Measurements from ENCODE around the gene PARP1.

Gene PARP1

GRCh38 chr1:226371866-226372490, 35.9 kb downstream of the PARP1 start:
- no peak for DNase-seq

- no peak for DNase-seq
Observed at GRCh38 chr1:226371027-226371694, 36.7 kb downstream of the PARP1 start.

- no peak for DNase-seq
Observed at GRCh38 chr1:226370144-226370923, 37.6 kb downstream of the PARP1 start.

GRCh38 chr1:226369110-226369509, 38.8 kb downstream of the PARP1 start:
- no peak for DNase-seq

GRCh38 chr1:226366290-226366689, 41.6 kb downstream of the PARP1 start:
- DNase-seq = no peak

- DNase-seq = no peak
Observed at GRCh38 chr1:226365831-226366231, 42.1 kb downstream of the PARP1 start.

GRCh38 chr1:226364901-226365565, 42.9 kb downstream of the PARP1 start:
- no peak for DNase-seq

DNA sequence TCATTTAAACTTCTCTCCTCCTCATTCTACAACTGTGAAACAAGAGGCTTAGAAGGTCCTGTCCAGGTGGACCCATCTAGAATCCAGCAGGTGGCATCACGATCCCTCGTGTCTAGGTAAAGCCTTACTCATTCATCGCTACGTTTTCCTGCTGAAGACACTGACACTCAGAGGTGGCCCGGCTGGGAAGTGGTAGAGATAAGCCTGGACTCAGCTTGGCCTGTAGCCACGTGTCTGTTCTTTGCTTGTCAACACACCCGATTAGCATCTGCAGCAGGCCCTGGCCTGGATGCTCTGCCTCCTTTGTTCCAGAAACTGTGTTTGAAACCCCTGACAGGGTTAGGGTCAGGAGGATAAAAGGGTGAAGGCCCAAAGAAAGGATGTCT, 43.4 kb downstream of the PARP1 start:
- no peak for DNase-seq

DNA sequence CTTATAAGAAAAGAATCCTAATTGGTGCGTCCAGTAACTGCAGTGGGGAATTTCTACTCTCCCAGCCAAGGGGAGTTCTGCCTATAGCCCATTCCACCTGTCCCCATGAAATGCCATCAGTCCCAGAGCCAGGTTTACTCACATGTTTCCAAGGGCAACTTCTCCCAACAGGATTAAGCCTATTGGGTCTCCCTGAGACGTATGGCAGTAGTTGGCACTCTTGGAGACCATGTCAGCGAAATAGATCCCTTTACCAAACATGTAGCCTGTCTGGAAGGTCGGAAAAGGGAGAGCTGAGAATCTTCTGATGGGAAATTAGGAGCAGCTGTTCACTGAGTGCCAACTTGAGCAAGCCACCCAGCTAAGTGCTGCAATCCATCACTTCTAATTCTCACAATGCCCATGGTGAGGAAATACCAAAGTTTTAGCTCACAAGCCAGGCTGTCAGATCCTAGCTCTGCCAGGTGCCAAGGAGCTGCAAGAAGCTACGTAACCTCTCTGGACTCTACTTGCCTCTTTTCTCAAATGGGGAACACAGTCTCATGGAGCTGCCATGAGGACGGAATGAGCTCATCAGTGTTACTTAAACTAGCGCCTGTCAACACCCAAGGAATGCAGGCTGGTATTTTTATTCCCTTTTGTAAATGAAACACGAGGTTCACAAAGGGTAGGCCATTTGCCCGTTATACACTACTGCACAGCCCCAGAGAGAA, 43.9 kb downstream of the PARP1 start:
- DNase-seq = no peak

GRCh38 chr1:226362891-226363447, 44.9 kb downstream of the PARP1 start:
- no peak for DNase-seq

GRCh38 chr1:226362361-226362760, 45.5 kb downstream of the PARP1 start:
- DNase-seq = no peak

DNA sequence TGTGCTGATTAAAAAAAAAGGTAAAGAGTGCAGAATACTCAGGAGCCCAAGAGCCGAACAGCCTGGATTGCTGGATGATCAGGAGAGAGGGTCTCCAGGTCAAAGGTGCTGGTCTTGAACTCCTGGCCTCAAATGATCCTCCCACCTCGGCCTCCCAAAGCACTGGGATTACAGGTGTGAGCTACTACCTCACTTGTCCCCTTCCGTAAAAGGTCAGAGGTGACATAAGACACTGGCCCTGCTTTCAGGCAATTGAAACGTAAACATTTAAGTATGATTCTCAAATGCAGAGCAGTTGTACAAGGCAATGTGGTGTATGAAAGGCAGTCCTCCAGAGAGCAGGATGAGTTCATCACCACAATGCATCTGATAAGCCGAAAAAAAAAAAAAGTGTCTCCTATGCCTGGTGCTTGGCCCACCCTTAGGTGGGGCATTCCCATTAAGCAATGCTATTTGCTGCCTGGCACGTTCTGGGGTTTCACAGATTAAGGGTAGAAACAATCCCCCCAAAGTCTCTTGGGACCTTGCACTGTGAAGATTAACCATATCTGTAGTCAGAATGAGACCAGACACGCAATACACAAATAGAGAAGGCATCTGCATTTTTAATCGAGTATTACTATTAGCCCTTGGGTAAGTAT, 47.7 kb downstream of the PARP1 start:
- DNase-seq = no peak

DNA sequence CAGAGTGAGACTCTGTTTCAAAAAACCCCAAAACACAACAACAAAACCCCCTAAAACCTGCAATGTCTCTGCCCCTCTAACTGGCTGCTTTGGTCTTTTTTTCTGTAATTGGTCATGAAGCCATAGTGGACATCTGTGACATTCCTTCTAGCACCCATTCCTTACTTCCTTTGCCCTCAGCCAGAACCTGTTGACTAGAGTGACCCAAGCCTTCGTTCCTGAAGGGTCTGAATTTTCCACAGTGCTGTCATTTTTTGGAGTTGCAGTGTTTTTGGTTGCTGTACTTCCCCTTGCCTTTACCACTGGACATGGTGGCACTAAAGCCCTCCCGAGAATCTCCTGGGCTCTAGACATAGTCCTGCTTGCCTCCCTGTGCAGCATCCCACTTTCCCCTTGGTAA, 50.5 kb downstream of the PARP1 start:
- no peak for DNase-seq

GRCh38 chr1:226355669-226356551, 52.0 kb downstream of the PARP1 start:
- DNase-seq = no peak

- DNase-seq = no peak
Observed at GRCh38 chr1:226355016-226355415, 52.9 kb downstream of the PARP1 start.

DNA sequence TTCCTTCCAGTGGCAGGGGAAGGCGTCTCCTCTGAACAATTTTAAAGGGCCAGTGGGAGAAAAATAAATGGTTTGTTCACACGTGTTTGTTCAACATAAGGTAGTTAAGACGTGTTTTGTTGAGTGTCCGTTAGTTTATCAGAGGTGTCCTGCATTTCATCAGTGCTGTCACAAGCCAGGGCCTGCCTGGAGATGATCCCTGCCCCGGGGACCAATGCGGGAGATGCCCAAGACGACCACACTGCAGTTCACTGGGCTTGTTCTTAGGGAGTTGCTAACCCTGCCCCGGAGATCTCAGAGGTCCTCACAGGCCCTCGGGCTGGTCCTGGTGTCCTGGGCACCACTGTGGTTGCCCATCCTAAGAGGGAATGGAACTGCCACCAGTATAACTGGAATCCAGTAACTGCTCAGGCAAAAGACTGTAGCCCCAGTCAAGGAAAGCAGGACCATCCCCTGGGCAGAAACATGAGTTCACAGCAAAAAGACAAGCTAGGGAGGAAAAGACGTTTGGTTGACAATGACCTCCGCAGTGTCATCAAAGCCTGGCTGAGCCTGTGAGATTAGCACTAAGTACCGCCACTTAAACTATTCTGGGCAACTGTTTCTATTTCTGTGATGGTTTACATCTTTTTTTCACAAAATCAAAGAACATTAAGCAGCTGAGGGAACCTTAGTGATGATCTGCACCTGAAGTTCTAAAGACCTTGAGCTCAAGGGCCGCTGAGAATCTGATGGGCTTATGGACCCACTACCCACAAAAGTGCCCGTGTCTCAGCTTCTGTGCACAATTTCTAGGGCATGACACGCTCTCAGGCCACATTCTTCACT, 54.0 kb downstream of the PARP1 start:
- DNase-seq = no peak

- no peak for DNase-seq
Observed at GRCh38 chr1:226351709-226352108, 56.2 kb downstream of the PARP1 start.

GRCh38 chr1:226350519-226350865, 57.4 kb downstream of the PARP1 start:
- DNase-seq = no peak

DNA sequence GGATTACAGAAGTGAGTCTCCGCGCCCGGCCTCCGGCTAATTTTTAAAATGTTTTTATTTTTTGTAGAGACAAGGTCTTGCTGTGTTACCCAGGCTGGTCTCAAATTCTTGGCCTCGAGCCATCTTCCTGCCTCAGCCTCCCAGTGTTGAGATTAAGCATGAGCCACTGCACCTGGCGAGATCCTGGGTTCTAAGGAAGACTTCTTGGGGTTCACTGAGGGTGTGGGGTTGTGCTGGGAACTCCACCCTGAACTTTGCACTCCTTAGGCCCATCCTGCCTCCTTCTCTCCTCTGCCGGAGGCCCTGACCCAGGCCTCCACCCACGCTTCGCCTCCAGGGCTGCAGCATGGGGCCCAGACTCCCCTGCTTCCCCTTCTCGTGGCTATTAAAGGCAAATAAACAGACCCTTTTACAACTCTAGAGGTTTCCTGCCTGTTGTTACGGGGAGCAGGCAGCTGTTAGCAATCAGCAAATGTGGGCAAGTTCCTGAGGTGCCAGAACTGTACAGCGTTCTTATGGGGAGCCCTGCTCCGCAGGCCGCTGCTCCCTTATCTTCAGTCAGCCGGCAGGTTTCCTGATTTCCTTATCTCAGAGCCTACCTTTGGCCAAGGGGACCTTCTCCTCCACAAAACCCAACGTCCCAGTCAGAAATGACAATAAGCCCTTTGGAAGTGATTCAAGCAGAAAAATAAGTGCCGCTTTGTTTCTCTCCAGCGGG, 57.9 kb downstream of the PARP1 start:
- no peak for DNase-seq

GRCh38 chr1:226349081-226349480, 58.8 kb downstream of the PARP1 start:
- DNase-seq = no peak
